ENCODE measurements around the gene FSCN2. TPM values are rescaled to one million over a fixed set of nuclear protein-coding genes. Genes with fewer than 3 reads are reported as not detected.

Gene FSCN2
- total RNA-seq, 3 donors from 2014 or later (not counting 1 experiment from before 2014, with no cell fraction given) = 0.26 to 2.6 (median 1.0) TPM

- Histone ChIP-seq H3K27me3 (ENCODE audit: control insufficient read depth, insufficient read depth, low read length) (no peaks in the 10 kb centered on the region), H3K4me3 (ENCODE audit: low read length) (peak overlapping the region; percentile 74), H3K4me1 (ENCODE audit: control insufficient read depth, insufficient read depth, low read length) (peaks cover 58% of the 10 kb centered on the region), H3K36me3 (ENCODE audit: control insufficient read depth, insufficient read depth, low read length) (peaks cover 38% of the 10 kb centered on the region), H3K9me3 (ENCODE audit: control insufficient read depth, insufficient read depth, low read length) (no peaks in the 10 kb centered on the region), H3K27ac (ENCODE audit: low read length) (peak overlapping the region; percentile 45)
- H3K36me3 Mint-ChIP-seq = peaks cover 28% of the 10 kb centered on the region
- no peaks in the 10 kb centered on the region for H3K27me3 Mint-ChIP-seq (ENCODE audit: low read depth in 2 of 2)
- H3K9me3 Mint-ChIP-seq = no peaks in the 10 kb centered on the region
- DNase-seq (peak; percentile 44 to 68), ATAC-seq (no peak)
- WGBS (ENCODE audit: insufficient coverage) = under 1% methylated on average over 48 of the region's 48 CpGs
- no peak for TF ChIP-seq CTCF (IDR thresholded peaks at IDR 0.05)
- H3K4me1 Mint-ChIP-seq = peaks cover 49 to 62% of the 10 kb centered on the region in 2 donors
- intact Hi-C loops (cut with micrococcal nuclease) = loop anchor here (5.0 to 10.0 kb wide), 2 partner anchors 94 to 1704 kb away; no protein-coding TSS in a partner anchor
- H3K27ac Mint-ChIP-seq = peak overlapping the region; percentile 95 to 98
- peak overlapping the region; percentile 100 for H3K4me3 Mint-ChIP-seq
Observed at GRCh38 chr17:81510785-81511553, 17.2 kb upstream of the FSCN2 start.

GRCh38 chr17:81511554-81511803, 16.7 kb upstream of the FSCN2 start:
- Mint-ChIP-seq H3K4me1 (peaks cover 50 to 67% of the 10 kb centered on the region in 2 donors), H3K36me3 (peaks cover 28% of the 10 kb centered on the region), H3K27me3 (ENCODE audit: low read depth in 2 of 2) (no peaks in the 10 kb centered on the region), H3K27ac (peak overlapping the region; percentile 95 to 98), H3K9me3 (no peaks in the 10 kb centered on the region), H3K4me3 (peak overlapping the region; percentile 100)
- DNase-seq (peak in 1 of 2 donors; percentile 48), ATAC-seq (no peak)
- no peak for TF ChIP-seq CTCF (IDR thresholded peaks at IDR 0.05)
- peaks cover 63% of the 10 kb centered on the region for H3K4me1 ChIP-seq (ENCODE audit: control insufficient read depth, insufficient read depth, low read length)
- H3K4me3 ChIP-seq (ENCODE audit: low read length) = peak overlapping the region; percentile 74
- intact Hi-C loops (cut with micrococcal nuclease) = loop anchor here (5.0 to 10.0 kb wide), 2 partner anchors 93 to 1704 kb away; no protein-coding TSS in a partner anchor
- peaks cover 38% of the 10 kb centered on the region for H3K36me3 ChIP-seq (ENCODE audit: control insufficient read depth, insufficient read depth, low read length)
- H3K9me3 ChIP-seq (ENCODE audit: control insufficient read depth, insufficient read depth, low read length) = no peaks in the 10 kb centered on the region
- H3K27me3 ChIP-seq (ENCODE audit: control insufficient read depth, insufficient read depth, low read length) = no peaks in the 10 kb centered on the region
- H3K27ac ChIP-seq (ENCODE audit: low read length) = peak overlapping the region; percentile 45
- 0% methylated on average over 9 of the region's 9 CpGs for WGBS (ENCODE audit: insufficient coverage)

- TF ChIP-seq CTCF (IDR thresholded peaks at IDR 0.05) = no peak
- DNase-seq (peak; percentile 41 to 62), ATAC-seq (peak; percentile 3 to 7 (median 3))
- peaks cover 28% of the 10 kb centered on the region for H3K36me3 Mint-ChIP-seq
- Histone ChIP-seq H3K9me3 (ENCODE audit: control insufficient read depth, insufficient read depth, low read length) (no peaks in the 10 kb centered on the region), H3K4me3 (ENCODE audit: low read length) (peak overlapping the region; percentile 74), H3K27me3 (ENCODE audit: control insufficient read depth, insufficient read depth, low read length) (no peaks in the 10 kb centered on the region), H3K4me1 (ENCODE audit: control insufficient read depth, insufficient read depth, low read length) (peaks cover 68% of the 10 kb centered on the region), H3K27ac (ENCODE audit: low read length) (peak overlapping the region; percentile 45), H3K36me3 (ENCODE audit: control insufficient read depth, insufficient read depth, low read length) (peaks cover 38% of the 10 kb centered on the region)
- under 1% methylated on average over 62 of the region's 62 CpGs for WGBS (ENCODE audit: insufficient coverage)
- peaks cover 54 to 72% of the 10 kb centered on the region in 2 donors for H3K4me1 Mint-ChIP-seq
- H3K27me3 Mint-ChIP-seq (ENCODE audit: low read depth in 2 of 2) = no peaks in the 10 kb centered on the region
- peak overlapping the region; percentile 100 for H3K4me3 Mint-ChIP-seq
- intact Hi-C loops (cut with micrococcal nuclease) = loop anchor here (1.0 to 10.0 kb wide), 3 partner anchors 93 to 1705 kb away; partner anchors contain the start of gene BAHCC1
- peak overlapping the region; percentile 95 to 98 for H3K27ac Mint-ChIP-seq
- no peaks in the 10 kb centered on the region for H3K9me3 Mint-ChIP-seq
Observed at GRCh38 chr17:81511804-81512561, 16.2 kb upstream of the FSCN2 start.

All from natural killer cell (primary cell).